ENCODE results near the gene ACBD4.

DNA sequence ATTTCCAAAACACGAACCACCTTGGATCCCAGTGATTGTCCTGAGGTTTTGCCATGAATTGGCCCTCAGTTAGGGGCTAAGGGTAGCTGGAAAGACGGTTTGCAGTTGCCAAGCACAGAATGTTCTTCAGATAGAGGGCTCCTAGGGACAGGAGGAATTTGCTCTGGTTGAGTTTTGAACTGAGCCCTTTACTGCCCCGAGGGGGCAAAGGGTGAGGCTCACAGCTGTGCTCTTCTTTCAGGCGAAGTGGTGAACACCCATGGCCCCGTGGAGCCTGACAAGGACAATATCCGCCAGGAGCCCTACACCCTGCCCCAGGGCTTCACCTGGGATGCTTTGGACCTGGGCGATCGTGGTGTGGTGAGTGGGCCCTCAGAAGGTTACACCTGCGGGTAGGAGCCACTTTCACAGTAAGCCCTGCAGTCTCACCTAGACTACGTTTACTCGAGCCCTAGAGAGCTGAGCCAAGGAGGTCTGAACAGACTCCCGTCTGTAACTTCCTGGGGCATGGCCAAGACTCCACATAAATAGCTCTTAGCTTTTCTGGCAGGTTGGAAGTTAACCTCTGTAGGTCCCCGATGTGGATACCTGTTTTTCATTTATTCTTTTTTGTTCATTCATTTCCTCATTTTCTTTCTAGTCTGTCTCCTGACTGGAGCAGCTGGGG, 41.9 kb upstream of the ACBD4 start:
- TF ChIP-seq POLR2A (IDR thresholded peaks at IDR 0.05) = no peak
- TF ChIP-seq, protein P1, sequence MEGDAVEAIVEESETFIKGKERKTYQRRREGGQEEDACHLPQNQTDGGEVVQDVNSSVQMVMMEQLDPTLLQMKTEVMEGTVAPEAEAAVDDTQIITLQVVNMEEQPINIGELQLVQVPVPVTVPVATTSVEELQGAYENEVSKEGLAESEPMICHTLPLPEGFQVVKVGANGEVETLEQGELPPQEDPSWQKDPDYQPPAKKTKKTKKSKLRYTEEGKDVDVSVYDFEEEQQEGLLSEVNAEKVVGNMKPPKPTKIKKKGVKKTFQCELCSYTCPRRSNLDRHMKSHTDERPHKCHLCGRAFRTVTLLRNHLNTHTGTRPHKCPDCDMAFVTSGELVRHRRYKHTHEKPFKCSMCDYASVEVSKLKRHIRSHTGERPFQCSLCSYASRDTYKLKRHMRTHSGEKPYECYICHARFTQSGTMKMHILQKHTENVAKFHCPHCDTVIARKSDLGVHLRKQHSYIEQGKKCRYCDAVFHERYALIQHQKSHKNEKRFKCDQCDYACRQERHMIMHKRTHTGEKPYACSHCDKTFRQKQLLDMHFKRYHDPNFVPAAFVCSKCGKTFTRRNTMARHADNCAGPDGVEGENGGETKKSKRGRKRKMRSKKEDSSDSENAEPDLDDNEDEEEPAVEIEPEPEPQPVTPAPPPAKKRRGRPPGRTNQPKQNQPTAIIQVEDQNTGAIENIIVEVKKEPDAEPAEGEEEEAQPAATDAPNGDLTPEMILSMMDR (IDR thresholded peaks at IDR 0.05 in 8 of 11, conservative IDR thresholded peaks at IDR 0.05 in 3 of 11) = no peak

All from spleen (tissue), 7 donors.